LoVo (cell line): ENCODE measurements around the gene SPATA31C1.
A peak's percentile ranks its signal among the peaks of the same experiment; 100 is the strongest.
"Not testable (repeated sequence)": the region's sequence is repeated elsewhere in the genome, so short reads cannot be mapped to it uniquely, and the experiment has no call there.

Experiments
- DNase-seq: peaks from one replicate; pipeline ENCODE4 v3.0.0-alpha.2; 2016; ENCODE audit warnings: low spot score

SPATA31C1 gene

GRCh38 chr9:87886933-87887505 lies 30.7 kb upstream of the SPATA31C1 start:
- no peak for DNase-seq

- DNase-seq, result no peak
Observed at GRCh38 chr9:87887661-87888480, 29.9 kb upstream of the SPATA31C1 start.

- DNase-seq, result no peak
Observed at GRCh38 chr9:87888501-87888900, 29.3 kb upstream of the SPATA31C1 start.

- no peak for DNase-seq
Observed at GRCh38 chr9:87889065-87889881, 28.5 kb upstream of the SPATA31C1 start.

- DNase-seq, result no peak
Observed at GRCh38 chr9:87889882-87890252, 27.9 kb upstream of the SPATA31C1 start.

- no peak for DNase-seq
Observed at GRCh38 chr9:87890837-87891236, 26.9 kb upstream of the SPATA31C1 start.

- DNase-seq, result no peak
Observed at GRCh38 chr9:87891754-87892153, 26.0 kb upstream of the SPATA31C1 start.

- DNase-seq, result no peak
Observed at GRCh38 chr9:87892956-87893355, 24.8 kb upstream of the SPATA31C1 start.

GRCh38 chr9:87894998-87895625 lies 22.6 kb upstream of the SPATA31C1 start:
- no peak for DNase-seq

GRCh38 chr9:87896891-87897290 lies 20.9 kb upstream of the SPATA31C1 start:
- no peak for DNase-seq

- no peak for DNase-seq
Observed at GRCh38 chr9:87898151-87898550, 19.6 kb upstream of the SPATA31C1 start.

GRCh38 chr9:87902371-87902770 lies 15.4 kb upstream of the SPATA31C1 start:
- DNase-seq, result not testable (repeated sequence)

- peak; percentile 96 for DNase-seq
Observed at GRCh38 chr9:87909310-87910041, 8.3 kb upstream of the SPATA31C1 start.

GRCh38 chr9:87910821-87911220 lies 6.9 kb upstream of the SPATA31C1 start:
- no peak for DNase-seq

GRCh38 chr9:87919013-87919412 lies 1.3 kb downstream of the SPATA31C1 start:
- DNase-seq, result not testable (repeated sequence)

GRCh38 chr9:87921561-87921960 lies 3.8 kb downstream of the SPATA31C1 start:
- not testable (repeated sequence) for DNase-seq

- DNase-seq, result not testable (repeated sequence)
Observed at GRCh38 chr9:87923012-87923411, 5.2 kb downstream of the SPATA31C1 start.

- DNase-seq, result not testable (repeated sequence)
Observed at GRCh38 chr9:87924851-87925250, 7.1 kb downstream of the SPATA31C1 start.

GRCh38 chr9:87929152-87929551 lies 11.4 kb downstream of the SPATA31C1 start:
- not testable (repeated sequence) for DNase-seq

- peak; percentile 18 for DNase-seq
Observed at GRCh38 chr9:87934444-87934843, 16.7 kb downstream of the SPATA31C1 start.

GRCh38 chr9:87937352-87937751 lies 19.6 kb downstream of the SPATA31C1 start:
- not testable (repeated sequence) for DNase-seq

GRCh38 chr9:87937918-87938317 lies 20.2 kb downstream of the SPATA31C1 start:
- DNase-seq, result not testable (repeated sequence)
